Right ventricle myocardium inferior (tissue), 1 donor: Measurements from ENCODE around the gene CLDN7. TPM values are rescaled to one million over a fixed set of nuclear protein-coding genes. Genes with fewer than 3 reads are reported as not detected.
A peak's percentile ranks its signal among the peaks of the same experiment; 100 is the strongest.

Experiments
- ATAC-seq: fragments of 200-7000 bp; cut with Tn5 transposase; one replicate; pipeline ENCODE4 v1.9.1; 2020; ENCODE audit warnings: mild to moderate bottlenecking, moderate library complexity
- DNase-seq: peaks from one replicate; pipeline ENCODE4 v3.0.0; 2021; ENCODE audit errors: missing footprints
- intact Hi-C: fragments of 100-400 bp; cut with DNase I; formaldehyde crosslinking; loops from one replicate; pipeline ENCODE4 v1.11.0; 2022
- total RNA-seq: library from RNA; stranded (reverse); fragmentation: NEBNext Ultra II Directional; extraction: Animal tissue kit (Norgen Biotek cat#: 25700); gene quantifications from one replicate; pipeline ENCODE4 v1.2.1, GENCODE V29; 2021
- donor health status: DM: no; HTN: yes; CAD: no; lungs with severe emphysema.

Gene CLDN7
- total RNA-seq, 1 donor from 2014 or later = 1.2 TPM

DNA sequence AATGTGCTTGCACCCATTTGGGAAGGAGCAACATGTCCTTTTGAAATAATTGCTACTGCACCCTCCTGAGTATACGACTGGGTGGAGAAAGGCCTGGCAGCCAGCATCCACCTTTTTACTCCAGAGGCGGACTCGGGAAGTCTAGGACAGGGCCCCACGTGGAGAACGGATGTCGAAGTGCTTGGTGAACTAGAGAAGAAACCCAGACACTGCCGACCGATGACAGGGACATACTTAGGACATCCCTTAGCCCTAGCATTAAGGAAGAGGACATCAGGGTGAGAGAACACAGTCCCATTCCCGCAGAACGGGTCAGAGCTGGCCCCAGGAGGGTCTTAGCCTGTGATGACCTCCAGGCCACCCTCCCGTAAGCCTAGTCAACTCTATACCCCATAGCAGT, 28.4 kb upstream of the CLDN7 start:
- no peak for DNase-seq
- no peak for ATAC-seq

DNA sequence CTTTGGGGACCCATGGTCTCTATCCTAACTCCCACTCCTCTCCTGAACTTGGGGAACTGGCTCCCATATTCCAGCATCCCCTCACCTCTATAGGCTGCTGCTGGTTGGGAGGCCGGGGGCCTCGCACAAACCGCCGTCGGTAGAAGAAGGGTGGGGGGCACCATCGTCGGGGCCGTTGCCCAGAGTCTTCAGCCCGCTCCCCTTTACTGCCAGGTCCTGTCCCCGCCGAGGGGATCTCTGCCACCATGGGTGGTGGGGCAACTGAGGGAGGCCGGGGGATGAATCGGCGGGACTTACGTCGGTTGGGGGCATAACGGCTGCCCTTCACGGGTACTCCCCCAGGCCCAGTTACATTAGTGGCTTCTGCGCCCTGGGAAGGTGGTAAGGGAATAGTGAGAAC, 27.9 kb upstream of the CLDN7 start:
- DNase-seq (no peak), ATAC-seq (peak; percentile 2)
- intact Hi-C loops = no loop called here

More for the DNA sequence above, 28.4 kb upstream of the CLDN7 start:
- intact Hi-C loops = no loop called here

DNA sequence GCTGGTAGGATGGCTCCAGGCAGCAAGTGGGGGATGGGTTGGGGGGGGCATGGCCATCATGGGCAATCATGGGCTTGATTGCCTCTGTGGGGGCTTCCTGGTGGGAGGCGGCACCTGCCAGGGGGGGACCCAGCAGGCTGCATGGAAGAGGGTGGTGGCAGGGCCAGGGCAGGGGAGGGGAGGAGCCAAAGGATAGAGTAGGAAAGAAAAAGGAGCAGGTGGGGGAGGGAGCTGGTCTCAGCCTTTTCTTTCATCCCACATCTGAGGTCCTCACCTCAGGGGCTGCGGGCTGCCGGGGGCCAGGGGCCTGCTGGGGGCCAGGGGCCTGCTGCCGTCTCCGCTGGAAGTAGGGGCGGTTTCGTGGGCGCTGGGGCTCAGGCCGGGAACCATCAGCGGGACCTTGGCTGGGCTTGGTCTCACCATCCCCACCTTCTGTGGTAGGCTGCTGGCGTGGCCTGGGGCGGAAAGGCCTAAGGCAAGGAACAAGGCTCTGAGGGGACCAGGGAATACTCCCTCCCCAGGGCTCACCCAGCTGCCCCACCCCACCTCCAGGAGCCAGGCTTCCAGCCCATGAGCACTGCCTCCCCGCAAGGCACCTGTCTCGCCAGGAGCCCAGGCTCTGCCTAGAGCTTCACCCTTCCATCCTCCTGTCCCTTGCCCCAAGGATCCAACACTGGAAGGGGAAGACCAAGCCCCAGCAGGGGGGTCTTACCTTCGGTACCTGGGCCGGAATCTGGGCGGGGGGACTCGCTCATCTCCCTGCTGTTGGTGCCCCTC, 27.2 kb upstream of the CLDN7 start:
- DNase-seq = no peak
- intact Hi-C loops = no loop called here
- peak; percentile 23 for ATAC-seq

DNA sequence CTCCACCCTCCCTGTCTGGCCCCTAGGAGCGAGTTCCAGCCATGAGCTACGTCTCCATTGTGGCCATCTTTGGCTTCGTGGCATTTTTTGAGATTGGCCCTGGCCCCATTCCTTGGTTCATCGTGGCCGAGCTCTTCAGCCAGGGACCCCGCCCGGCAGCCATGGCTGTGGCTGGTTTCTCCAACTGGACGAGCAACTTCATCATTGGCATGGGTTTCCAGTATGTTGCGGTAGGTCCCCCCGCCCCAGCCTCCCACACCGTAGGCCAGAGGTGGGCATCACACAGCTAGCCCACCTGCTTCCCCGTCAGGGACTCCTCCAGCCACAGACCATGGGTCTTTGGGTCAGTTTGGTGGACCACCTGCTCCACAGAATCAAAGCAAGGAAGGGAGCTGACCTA, 23.4 kb upstream of the CLDN7 start:
- no peak for ATAC-seq
- DNase-seq = no peak
- intact Hi-C loops = no loop called here

DNA sequence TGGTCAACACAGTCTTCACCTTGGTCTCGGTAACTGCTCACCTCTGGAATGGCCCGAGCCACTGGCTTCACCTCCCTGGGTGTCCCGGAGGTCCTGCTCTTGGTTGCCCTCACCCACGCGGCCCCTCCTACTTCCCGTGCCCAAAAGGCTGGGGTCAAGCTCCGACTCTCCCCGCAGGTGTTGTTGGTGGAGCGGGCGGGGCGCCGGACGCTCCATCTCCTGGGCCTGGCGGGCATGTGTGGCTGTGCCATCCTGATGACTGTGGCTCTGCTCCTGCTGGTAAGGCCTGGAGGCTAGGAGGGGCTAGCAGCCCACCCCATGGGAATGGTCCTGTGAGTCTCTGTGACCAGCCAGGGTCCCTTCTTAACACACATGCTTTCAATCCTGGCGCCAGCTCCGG, 22.6 kb upstream of the CLDN7 start:
- intact Hi-C loops = no loop called here
- ATAC-seq (no peak), DNase-seq (no peak)

DNA sequence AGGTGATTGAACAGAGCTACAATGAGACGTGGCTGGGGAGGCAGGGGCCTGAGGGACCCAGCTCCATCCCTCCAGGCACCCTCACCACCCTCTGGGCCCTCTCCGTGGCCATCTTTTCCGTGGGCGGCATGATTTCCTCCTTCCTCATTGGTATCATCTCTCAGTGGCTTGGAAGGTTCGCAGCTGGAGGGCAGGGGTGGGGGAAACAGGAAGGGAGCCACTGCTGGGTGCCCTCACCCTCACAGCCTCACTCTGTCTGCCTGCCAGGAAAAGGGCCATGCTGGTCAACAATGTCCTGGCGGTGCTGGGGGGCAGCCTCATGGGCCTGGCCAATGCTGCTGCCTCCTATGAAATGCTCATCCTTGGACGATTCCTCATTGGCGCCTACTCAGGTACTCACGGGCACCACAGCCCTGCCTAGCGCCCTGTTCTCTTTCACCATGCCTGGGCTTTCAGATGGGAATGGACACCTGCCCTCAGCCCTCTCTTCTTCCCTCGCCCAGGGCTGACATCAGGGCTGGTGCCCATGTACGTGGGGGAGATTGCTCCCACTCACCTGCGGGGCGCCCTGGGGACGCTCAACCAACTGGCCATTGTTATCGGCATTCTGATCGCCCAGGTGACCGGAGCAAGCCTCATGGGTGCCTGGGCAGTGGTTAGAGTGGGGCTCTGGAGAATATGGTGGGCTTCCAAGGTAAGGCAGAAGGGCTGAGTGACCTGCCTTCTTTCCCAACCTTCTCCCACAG, 21.4 kb upstream of the CLDN7 start:
- no peak for ATAC-seq
- intact Hi-C loops = no loop called here
- no peak for DNase-seq

DNA sequence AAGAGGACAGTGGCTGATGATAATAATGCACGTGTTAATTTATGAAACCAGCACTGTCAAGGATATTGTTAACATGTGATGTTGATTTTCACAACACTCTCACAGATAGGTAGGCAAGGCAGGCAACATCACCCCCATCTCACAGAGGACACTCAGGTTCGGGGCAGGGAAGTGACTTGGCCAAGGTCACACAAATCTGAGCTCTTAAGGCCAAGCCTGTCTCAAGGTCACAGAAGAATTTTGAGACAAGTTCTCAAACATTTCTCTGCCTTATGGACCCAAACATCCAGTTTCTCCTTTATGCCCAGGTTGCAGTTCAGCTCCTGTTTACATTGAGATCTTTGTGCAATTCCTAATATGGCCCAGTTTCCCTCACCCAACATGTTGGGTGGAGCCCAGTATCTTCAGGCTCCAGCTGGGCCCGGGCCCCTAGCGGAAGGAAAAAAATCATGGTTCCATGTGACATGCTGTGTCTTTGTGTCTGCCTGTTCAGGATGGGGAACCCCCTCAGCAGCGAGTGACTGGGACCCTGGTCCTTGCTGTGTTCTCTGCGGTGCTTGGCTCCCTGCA, 20.6 kb upstream of the CLDN7 start:
- ATAC-seq = no peak
- intact Hi-C loops = loop anchor here (1.0 kb wide), 1 partner anchor 9 kb away; no protein-coding TSS in a partner anchor
- DNase-seq = no peak

DNA sequence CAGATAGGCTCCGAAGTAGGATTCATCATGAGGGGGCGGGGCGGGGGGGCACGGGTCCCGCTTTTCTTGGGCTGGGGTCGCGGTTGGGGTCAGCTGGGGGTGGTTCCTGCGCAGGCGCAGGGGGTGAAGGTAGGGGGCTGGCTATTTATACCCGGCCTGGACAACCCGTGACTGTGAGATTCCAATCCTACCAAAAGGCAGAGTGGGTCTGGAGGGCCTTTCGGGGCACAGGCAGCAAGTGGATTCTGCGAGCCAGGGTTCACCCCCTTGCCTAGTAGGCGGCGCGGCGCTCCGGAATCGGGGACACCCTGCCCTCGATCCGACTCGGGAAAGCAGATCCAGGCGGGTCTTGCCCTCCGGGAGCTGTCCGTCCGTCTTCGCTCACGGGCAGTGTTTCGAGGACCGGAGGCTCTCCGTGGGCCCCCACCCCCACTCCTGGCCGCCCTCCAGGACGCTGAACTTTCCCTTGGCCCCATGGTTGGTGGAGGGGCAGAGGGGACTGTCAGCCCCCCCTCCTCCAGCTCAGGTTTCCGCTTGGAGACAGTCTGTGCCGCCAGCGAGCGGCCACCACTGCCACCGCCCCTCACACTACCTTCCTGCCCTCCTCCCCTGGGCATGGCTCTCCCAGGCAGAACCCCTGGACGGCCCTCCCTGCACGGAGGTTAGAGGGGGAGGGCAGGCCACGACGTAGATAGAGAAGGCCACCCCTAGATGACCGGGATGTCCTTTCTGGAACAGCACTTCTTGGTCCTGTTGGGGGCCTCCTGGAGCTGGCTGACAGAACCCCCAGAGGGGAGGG, 19.9 kb upstream of the CLDN7 start:
- intact Hi-C loops = loop anchor here (1.0 to 2.0 kb wide), 4 partner anchors 10 to 65 kb away; partner anchors contain the start of genes ELP5 and GABARAP
- peak; percentile 83 for DNase-seq
- ATAC-seq = peak; percentile 67

DNA sequence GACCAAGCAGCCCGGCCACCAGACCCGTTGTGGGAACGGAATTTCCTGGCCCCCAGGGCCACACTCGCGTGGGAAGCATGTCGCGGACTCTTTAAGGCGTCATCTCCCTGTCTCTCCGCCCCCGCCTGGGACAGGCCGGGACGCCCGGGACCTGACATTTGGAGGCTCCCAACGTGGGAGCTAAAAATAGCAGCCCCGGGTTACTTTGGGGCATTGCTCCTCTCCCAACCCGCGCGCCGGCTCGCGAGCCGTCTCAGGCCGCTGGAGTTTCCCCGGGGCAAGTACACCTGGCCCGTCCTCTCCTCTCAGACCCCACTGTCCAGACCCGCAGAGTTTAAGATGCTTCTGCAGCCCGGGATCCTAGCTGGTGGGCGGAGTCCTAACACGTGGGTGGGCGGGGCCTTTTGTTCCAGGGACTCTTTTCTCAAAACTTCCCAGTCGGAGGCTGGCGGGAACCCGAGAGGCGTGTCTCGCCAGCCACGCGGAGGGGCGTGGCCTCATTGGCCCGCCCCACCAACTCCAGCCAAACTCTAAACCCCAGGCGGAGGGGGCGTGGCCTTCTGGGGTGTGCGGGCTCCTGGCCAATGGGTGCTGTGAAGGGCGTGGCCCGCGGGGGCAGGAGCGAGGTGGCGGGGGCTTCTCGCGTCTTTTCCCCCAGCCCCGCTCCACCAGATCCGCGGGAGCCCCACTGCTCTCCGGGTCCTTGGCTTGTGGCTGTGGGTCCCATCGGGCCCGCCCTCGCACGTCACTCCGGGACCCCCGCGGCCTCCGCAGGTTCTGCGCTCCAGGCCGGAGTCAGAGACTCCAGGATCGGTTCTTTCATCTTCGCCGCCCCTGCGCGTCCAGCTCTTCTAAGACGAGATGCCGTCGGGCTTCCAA, 19.0 kb upstream of the CLDN7 start, which contains the start of gene SLC2A4:
TSS of gene SLC2A4 (plus strand) at position 645 of the 879 bp plus-strand sequence. CDS start at position 862, 217 bp downstream.
- peak; percentile 84 for ATAC-seq

DNA sequence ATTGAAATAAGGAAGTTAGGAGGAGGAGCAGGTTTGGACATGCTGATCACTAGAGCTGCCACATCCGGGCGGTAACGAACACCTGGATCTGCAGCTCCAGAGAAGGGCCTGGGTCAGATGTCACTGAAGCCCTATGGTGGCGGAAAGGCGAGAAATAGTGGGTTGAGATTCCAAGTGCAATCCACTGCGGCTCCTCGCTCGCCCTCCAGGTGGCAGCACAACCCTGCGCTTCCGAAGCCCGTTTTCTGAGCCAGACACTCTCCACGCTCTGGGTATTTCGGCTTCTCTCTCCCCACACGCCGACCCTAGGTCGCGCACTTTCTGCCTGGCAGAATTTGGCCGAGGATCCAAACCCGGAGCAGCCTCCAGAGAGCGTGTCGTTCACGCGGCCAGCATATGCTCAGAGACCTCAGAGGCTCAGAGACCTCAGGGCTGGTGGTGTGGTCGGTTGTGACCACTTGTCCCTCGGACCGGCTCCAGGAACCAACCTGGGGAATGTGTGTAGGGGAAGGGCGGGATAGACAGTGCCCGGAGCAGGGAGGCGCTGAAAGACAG, 18.3 kb upstream of the CLDN7 start:
- peak; percentile 68 for ATAC-seq
- intact Hi-C loops = loop anchor here (1.0 to 2.0 kb wide), 4 partner anchors 16 to 66 kb away; partner anchors contain the start of genes ELP5 and GABARAP
- peak; percentile 87 for DNase-seq

More for the DNA sequence above, 19.0 kb upstream of the CLDN7 start, which contains the start of gene SLC2A4:
- peak; percentile 97 for DNase-seq
- intact Hi-C loops = loop anchor here (1.0 to 2.0 kb wide), 3 partner anchors 29 to 65 kb away; partner anchors contain the start of genes ELP5 and GABARAP

DNA sequence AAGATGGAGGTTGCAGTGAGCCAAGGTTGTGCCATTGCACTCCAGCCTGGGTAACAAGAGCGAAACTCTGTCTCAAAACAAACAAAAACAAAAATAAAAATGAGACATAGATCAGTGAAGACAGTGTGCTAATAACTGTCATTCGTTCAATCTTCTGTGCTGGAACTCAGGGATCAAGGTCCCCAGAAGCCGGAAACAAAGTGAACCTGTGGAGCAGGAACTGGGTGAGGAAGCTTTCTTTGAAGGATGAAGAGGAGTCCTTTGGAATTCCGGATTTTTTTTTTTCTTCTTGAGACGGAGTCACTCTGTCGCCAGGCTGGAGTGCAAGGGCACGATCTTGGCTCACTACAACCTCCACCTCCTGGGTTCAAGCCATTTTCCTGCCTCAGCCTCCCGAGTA, 17.2 kb upstream of the CLDN7 start:
- ATAC-seq (no peak), DNase-seq (no peak)
- intact Hi-C loops = no loop called here

DNA sequence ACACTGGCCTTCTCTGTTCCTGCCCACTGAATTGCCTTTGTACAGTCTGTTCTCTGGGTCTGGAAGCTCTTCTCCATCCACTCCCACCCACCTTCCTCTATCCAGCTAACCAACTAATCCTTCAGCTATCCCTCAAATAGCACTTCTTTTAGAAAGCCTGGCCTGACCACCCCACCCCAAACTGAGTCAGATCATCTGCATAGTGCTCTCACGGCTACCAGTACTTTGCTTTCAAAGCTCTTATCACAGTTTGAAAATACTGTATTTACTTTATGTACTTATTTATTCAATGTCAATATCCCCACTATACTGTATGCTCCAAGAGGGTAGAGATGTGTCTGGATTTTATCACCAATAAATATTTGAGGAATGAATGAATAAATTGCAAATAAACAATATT, 4.5 kb upstream of the CLDN7 start:
- DNase-seq (no peak), ATAC-seq (no peak)
- intact Hi-C loops = no loop called here

DNA sequence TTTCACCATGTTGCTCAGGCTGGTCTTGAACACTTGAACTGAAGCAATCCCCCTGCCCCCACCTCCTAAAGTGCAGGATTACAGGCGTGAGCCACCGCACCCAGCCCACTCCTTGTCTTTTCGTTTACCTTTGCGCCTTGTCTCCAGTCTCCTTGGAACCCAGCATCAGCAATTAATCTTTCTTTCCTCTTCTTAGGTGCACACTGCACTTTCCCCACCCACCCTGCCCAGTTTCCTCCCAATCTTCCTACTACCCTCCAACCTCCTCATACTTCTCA, 1.5 kb upstream of the CLDN7 start:
- no peak for ATAC-seq
- DNase-seq = no peak
- intact Hi-C loops = no loop called here

DNA sequence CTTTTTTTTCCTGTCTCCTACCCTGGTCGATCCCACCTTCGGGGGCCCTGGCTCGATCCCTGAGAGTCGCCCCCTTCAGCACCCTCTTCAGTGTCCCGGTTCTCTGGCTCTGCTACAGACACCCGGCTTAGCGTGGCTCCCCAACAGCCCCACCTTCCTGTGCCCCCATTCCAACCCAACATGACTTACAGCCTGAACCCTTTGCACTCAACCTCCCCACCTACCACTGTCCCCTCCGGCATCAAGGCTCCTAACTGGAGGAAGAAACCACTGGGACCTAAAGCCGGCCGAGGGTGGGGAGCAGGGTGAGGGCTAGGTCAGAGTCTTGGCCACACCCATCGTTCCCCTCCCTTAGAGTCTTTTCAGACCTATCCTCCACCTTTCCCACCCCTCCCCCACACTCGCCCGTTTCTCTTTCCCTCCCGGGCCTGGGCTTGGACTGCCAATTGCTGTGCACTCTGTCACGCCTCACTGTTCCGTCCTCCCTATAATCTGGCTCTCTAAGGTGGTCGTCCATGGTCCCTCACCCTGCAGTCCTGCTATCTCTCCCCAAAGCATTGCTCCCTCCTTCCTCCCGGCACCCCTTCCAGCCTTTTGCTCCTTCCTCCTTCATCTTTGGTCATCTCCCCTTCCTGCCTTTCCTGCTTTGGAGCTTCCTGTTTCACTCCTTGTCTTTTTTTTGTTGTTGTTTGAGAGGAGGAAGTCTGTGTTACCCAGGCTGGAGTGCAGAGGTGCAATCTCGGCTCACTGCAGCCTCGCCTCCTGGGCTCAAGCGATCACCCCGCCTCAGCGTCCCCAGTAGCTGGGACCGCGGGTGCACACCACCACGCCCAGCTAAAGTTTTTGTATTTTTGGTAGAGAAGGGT, 890 bp upstream of the CLDN7 start:
- peak; percentile 15 for ATAC-seq
- intact Hi-C loops = no loop called here
- DNase-seq = no peak

DNA sequence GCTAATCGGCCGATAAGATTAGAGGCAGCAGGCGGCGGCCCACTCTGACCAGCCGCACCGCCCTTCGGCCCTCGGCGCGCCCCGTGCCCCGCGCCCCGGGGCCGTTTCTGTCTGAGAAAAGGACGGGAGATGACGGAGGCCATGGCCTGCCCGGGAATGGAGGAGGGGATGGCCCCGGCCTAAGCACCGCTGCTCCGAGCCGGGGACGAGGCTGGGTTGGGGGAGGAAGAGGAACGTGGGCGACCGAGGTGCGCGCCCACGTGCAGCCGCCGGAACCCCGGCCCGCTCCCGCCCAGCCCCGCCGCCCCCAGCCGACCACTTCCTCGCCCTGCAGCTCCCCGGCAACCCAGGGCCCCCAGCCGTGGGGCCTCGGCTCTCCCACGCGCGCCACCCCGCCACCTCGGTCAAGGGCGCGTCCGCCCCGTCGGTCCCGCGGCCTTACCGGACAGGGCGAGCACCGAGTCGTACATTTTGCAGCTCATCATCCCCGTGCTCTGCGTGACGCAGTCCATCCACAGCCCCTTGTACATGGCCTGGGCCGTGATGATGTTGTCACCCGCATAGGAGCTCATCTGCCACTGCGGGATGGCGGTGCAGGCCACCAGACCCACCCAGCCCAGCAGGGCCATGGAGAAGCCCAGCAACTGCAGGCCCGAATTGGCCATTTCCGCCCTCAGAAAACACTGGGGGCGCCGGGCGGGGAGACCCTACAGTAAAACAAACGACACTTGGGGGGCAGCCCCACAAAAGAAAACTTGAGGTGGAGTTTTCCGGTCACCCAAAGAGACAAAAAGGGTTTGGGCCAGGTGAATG, 693 bp downstream of the CLDN7 start:
- ATAC-seq (peak; percentile 27), DNase-seq (no peak)
- intact Hi-C loops = no loop called here
